Measurements from ENCODE around the gene FAM111A.

DNA sequence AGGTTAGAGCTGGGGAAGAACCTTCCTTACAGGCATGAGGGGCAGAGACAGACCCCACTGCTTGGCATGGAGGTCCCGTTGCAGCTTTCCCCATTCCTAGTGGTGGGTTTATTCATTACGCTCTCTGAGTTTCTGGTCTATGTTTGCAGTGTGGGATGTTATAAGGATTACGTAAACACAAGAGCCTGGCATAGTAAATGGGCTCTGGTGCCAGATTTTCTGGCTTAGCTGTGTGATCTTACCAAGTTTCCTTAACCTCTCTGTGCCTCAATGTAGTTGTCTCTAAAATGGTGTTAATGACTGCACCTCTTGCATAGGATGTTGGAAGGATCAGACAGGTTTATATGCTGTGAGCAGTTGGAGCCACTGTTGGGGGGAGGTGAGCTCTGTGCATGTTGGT lies 44.4 kb downstream of the FAM111A start:
- TF ChIP-seq, protein P1, sequence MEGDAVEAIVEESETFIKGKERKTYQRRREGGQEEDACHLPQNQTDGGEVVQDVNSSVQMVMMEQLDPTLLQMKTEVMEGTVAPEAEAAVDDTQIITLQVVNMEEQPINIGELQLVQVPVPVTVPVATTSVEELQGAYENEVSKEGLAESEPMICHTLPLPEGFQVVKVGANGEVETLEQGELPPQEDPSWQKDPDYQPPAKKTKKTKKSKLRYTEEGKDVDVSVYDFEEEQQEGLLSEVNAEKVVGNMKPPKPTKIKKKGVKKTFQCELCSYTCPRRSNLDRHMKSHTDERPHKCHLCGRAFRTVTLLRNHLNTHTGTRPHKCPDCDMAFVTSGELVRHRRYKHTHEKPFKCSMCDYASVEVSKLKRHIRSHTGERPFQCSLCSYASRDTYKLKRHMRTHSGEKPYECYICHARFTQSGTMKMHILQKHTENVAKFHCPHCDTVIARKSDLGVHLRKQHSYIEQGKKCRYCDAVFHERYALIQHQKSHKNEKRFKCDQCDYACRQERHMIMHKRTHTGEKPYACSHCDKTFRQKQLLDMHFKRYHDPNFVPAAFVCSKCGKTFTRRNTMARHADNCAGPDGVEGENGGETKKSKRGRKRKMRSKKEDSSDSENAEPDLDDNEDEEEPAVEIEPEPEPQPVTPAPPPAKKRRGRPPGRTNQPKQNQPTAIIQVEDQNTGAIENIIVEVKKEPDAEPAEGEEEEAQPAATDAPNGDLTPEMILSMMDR (IDR thresholded peaks at IDR 0.05 in 8 of 11, conservative IDR thresholded peaks at IDR 0.05 in 3 of 11): no peak
- TF ChIP-seq POLR2A (IDR thresholded peaks at IDR 0.05) (no peak), POLR2AphosphoS5 (IDR thresholded peaks at IDR 0.05) (no peak)
